ENCODE results near the gene TSR2. TPM values are rescaled to one million over a fixed set of nuclear protein-coding genes. Genes with fewer than 3 reads are reported as not detected.

The TSR2 gene
- total and polyA plus RNA-seq, 7 donors = 21.9 to 52.2 (median 30.7) TPM

- Histone ChIP-seq H3K9me3 (no peaks in the 10 kb centered on the region), H3K27me3 (ENCODE audit: insufficient read depth in 3 of 3, low read length in 2 of 3) (no peaks in the 10 kb centered on the region), H3K27ac (no peak overlapping the region), H3K4me1 (no peaks in the 10 kb centered on the region), H3K36me3 (ENCODE audit: insufficient read depth in 1 of 2, low read depth in 1 of 2) (no peaks in the 10 kb centered on the region), H3K4me3 (no peak overlapping the region)
- TF ChIP-seq, protein P1, sequence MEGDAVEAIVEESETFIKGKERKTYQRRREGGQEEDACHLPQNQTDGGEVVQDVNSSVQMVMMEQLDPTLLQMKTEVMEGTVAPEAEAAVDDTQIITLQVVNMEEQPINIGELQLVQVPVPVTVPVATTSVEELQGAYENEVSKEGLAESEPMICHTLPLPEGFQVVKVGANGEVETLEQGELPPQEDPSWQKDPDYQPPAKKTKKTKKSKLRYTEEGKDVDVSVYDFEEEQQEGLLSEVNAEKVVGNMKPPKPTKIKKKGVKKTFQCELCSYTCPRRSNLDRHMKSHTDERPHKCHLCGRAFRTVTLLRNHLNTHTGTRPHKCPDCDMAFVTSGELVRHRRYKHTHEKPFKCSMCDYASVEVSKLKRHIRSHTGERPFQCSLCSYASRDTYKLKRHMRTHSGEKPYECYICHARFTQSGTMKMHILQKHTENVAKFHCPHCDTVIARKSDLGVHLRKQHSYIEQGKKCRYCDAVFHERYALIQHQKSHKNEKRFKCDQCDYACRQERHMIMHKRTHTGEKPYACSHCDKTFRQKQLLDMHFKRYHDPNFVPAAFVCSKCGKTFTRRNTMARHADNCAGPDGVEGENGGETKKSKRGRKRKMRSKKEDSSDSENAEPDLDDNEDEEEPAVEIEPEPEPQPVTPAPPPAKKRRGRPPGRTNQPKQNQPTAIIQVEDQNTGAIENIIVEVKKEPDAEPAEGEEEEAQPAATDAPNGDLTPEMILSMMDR (IDR thresholded peaks at IDR 0.05) = no peak
- intact Hi-C loops (cut with DNase I) = no loop called here
- 59 to 100% (median 81%) methylated on average over 2 of the region's 2 CpGs for WGBS, 3 donors
- ATAC-seq (no peak), DNase-seq (no peak)
Measured at GRCh38 chrX:54435121-54435520, 5.1 kb upstream of the TSR2 start.

DNA sequence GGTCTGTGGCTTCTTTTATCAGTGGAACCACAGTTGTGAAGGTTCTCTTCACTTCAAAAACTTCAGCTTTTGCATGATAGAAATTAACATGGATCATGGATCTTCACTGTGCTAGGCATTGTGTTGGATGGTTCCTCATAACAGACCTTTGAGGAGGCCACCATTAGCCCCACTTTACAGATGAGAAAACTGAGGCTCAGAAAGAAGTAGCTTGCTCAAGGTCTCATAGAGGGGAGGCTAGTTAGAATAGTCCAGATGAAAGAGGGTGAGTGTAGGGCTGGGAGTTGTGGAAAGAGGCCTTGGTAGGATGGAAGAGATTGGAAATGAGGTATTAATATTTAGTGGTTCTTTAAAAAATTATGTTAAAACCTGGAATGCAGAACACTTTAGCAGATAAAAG, 2.6 kb downstream of the TSR2 start:
- H3K4me1 ChIP-seq = peaks cover 6% of the 10 kb centered on the region
- TF ChIP-seq, protein P1 (IDR thresholded peaks at IDR 0.05) = no peak
- DNase-seq = no peak
- H3K4me3 ChIP-seq = no peak overlapping the region
- H3K27me3 ChIP-seq (ENCODE audit: insufficient read depth in 3 of 3, low read length in 2 of 3) = peaks cover 0 to 11% (median 0%) of the 10 kb centered on the region in 3 donors
- intact Hi-C loops (cut with DNase I) = loop anchor here in 1 of 2 donors (5.0 to 10.0 kb wide), 2 partner anchors 90 to 398 kb away; partner anchors contain the start of genes GNL3L and PHF8
- no peaks in the 10 kb centered on the region for H3K9me3 ChIP-seq
- peaks cover 0 to 20% of the 10 kb centered on the region in 2 donors for H3K36me3 ChIP-seq (ENCODE audit: insufficient read depth in 1 of 2, low read depth in 1 of 2)
- no peak for ATAC-seq
- H3K27ac ChIP-seq = no peak overlapping the region

- 63 to 68% (median 68%) methylated on average over 4 to 6 of the region's 6 CpGs for WGBS, 3 donors
Measured at GRCh38 chrX:54444752-54445151, 4.5 kb downstream of the TSR2 start.

DNA sequence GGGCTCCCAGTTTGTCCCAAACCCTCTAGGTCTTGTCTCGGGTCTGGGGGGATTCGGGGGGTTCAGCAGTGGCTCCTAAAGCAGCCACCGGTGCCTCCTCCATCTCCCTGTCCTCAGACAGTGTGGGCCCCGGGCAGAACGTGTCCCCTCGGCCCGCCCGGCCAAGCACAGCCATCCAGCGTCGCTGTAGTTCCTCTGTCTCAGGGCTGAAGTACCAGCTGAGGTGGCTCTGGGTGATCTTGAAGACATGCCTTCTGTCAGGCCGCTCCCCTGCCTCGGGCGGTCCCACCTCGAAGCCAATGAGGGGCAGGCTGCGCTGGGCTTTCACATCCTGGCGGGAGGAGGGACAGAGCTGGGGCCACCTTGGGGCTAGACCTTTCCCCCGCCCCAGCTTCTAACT, 5.9 kb downstream of the TSR2 start:
- ATAC-seq = no peak
- peaks cover 6% of the 10 kb centered on the region for H3K4me1 ChIP-seq
- 48 to 84% (median 74%) methylated on average over 9 to 17 of the region's 17 CpGs for WGBS, 3 donors
- H3K9me3 ChIP-seq = no peaks in the 10 kb centered on the region
- H3K4me3 ChIP-seq = no peak overlapping the region
- intact Hi-C loops (cut with DNase I) = loop anchor here in 1 of 2 donors (10.0 kb wide), 1 partner anchor 401 kb away; the partner anchor contains the start of gene PHF8
- DNase-seq = no peak
- TF ChIP-seq, protein P1 (IDR thresholded peaks at IDR 0.05) = no peak
- peaks cover 0 to 20% of the 10 kb centered on the region in 2 donors for H3K36me3 ChIP-seq (ENCODE audit: insufficient read depth in 1 of 2, low read depth in 1 of 2)
- peaks cover 0 to 11% (median 0%) of the 10 kb centered on the region in 3 donors for H3K27me3 ChIP-seq (ENCODE audit: insufficient read depth in 3 of 3, low read length in 2 of 3)
- no peak overlapping the region for H3K27ac ChIP-seq

More at GRCh38 chrX:54444752-54445151, 4.5 kb downstream of the TSR2 start:
- DNase-seq (no peak), ATAC-seq (no peak)
- Histone ChIP-seq H3K4me3 (no peak overlapping the region), H3K36me3 (ENCODE audit: insufficient read depth in 1 of 2, low read depth in 1 of 2) (peaks cover 0 to 20% of the 10 kb centered on the region in 2 donors), H3K27me3 (ENCODE audit: insufficient read depth in 3 of 3, low read length in 2 of 3) (peaks cover 0 to 11% (median 0%) of the 10 kb centered on the region in 3 donors), H3K9me3 (no peaks in the 10 kb centered on the region), H3K4me1 (peaks cover 6% of the 10 kb centered on the region), H3K27ac (no peak overlapping the region)
- TF ChIP-seq, protein P1 (IDR thresholded peaks at IDR 0.05) = no peak
- intact Hi-C loops (cut with DNase I) = loop anchor here in 1 of 2 donors (5.0 to 10.0 kb wide), 2 partner anchors 88 to 400 kb away; partner anchors contain the start of genes GNL3L and PHF8

GRCh38 chrX:54447461-54447860, 7.3 kb downstream of the TSR2 start:
- peaks cover 0 to 11% (median 0%) of the 10 kb centered on the region in 3 donors for H3K27me3 ChIP-seq (ENCODE audit: insufficient read depth in 3 of 3, low read length in 2 of 3)
- H3K4me1 ChIP-seq = no peaks in the 10 kb centered on the region
- DNase-seq (no peak), ATAC-seq (no peak)
- 69 to 78% (median 78%) methylated on average over 5 of the region's 5 CpGs for WGBS, 3 donors
- H3K4me3 ChIP-seq = no peak overlapping the region
- peaks cover 0 to 18% of the 10 kb centered on the region in 2 donors for H3K36me3 ChIP-seq (ENCODE audit: insufficient read depth in 1 of 2, low read depth in 1 of 2)
- no peaks in the 10 kb centered on the region for H3K9me3 ChIP-seq
- TF ChIP-seq, protein P1 (IDR thresholded peaks at IDR 0.05) = no peak
- intact Hi-C loops (cut with DNase I) = loop anchor here in 1 of 2 donors (10.0 kb wide), 1 partner anchor 403 kb away; the partner anchor contains the start of gene PHF8
- H3K27ac ChIP-seq = no peak overlapping the region

Measured in psoas muscle (tissue), 8 donors.